A549 treated with CORT108297 at 1 μM for 4 hours (cell line): ENCODE measurements around the gene IMMP2L. TPM values are rescaled to one million over a fixed set of nuclear protein-coding genes. Genes with fewer than 3 reads are reported as not detected.

Source experiments
- total RNA-seq: library from RNA; stranded (reverse); fragments of 200-300 nt; extraction: Qiagen RNA extraction; gene quantifications from 5 replicates; pipeline ENCODE4 v1.2.3, GENCODE V29; 2022

Gene IMMP2L
- 15.9 to 24.4 TPM (median 17.5 TPM) in 5 replicates for total RNA-seq

DNA sequence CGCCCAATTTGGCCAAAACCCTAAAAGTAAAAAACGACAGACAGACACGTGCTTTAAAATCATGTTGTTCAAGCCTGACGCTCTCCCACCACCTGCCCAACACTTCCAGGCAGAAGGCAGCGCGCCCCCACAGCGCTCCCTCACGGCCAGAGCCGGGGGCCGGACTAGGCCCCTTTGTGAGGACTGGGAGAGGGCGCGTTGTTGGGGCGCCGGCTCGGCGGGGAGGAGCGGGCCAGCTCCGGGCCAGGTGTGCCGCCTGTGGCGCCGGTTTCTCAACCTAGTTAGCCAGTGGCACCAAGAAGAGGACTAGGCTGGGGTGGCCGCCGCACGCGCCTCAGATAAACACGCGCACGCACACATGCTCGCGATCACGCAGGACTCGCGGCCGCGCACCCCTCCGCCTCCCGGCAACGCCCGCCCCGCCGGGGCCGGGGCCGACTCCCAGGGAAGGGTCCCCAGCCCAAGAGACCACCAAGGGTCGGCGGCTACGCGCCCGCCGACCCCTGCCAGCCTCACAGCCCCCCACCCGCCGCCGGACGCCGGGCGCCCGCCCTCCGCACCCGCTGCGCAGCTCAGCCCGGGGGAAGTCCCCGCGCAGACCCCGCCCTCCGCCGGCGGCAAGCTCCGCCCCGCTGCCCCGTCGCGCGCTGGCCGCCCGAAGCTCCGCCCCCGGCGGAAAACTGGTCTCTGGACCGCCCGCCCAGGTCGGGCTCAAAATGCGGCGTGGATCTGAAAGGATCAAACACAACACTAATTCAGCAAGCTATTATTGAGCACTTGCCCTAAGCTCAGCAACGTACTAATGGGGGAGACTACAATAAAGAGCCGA is at the start of gene IMMP2L:
Gene IMMP2L (minus strand): TSS at position 589 of the 829 bp plus-strand sequence.

DNA sequence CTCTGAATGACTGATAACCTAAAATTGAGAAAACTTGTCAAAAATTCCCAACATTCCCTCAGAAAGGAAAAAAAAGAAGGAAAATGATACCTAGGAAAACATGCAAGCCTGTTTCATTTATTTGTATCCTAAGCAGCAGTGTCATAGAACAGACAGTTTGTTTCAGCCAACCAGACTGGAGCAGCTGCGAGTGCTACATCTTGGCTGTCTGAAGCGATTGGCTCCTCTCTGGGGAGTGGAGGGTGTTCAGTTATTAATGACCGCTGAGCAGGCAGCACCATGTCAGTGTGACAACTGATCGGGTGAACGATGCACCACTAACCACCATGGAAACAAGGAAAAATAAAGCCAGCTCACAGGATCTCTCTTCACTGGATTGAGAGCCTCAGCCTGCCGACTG is 471.4 kb downstream of the IMMP2L start, which contains the start of gene LRRN3:
Gene LRRN3 (plus strand): TSS at position 282 of the 400 bp plus-strand sequence. CDS start 31,646 bp downstream, outside the sequence.

